Central memory CD8-positive, alpha-beta T cell (primary cell): ENCODE data around the gene TBL1X.

Experiments used
- ATAC-seq: fragments of 150-1000 bp; cut with Tn5 transposase; replicated peaks from 2 replicates; pipeline ENCODE4 v1.10.0; 2022; ENCODE audit warnings: mild to moderate bottlenecking, moderate FRiP score, moderate number of reproducible peaks; ENCODE audit not compliant: poor library complexity, severe bottlenecking; ENCODE audit errors: extremely low read depth
- DNase-seq, 2 donors: peaks; one replicate each; pipeline ENCODE4 v3.0.0; 2021; ENCODE audit warnings: low spot score in 2 of 2
- H3K27ac Mint-ChIP-seq: one replicate; pipeline ENCODE4 v1.8.0; 2022; ENCODE audit warnings: low read depth, mild to moderate bottlenecking, moderate library complexity, mixed read lengths
- H3K27me3 Mint-ChIP-seq: one replicate; pipeline ENCODE4 v1.8.0; 2022; ENCODE audit warnings: mixed read lengths
- H3K36me3 Mint-ChIP-seq: one replicate; pipeline ENCODE4 v1.8.0; 2022; ENCODE audit warnings: mild to moderate bottlenecking, moderate library complexity, mixed read lengths; ENCODE audit not compliant: insufficient read depth
- H3K4me1 Mint-ChIP-seq: one replicate; pipeline ENCODE4 v1.8.0; 2022; ENCODE audit warnings: mixed read lengths
- H3K4me3 Mint-ChIP-seq: one replicate; pipeline ENCODE4 v1.8.0; 2022; ENCODE audit warnings: mild to moderate bottlenecking, moderate library complexity, mixed read lengths
- H3K9me3 Mint-ChIP-seq: one replicate; pipeline ENCODE4 v1.8.0; 2022; ENCODE audit warnings: mixed read lengths

The TBL1X gene

GRCh38 chrX:9642270-9642995 lies 177.6 kb downstream of the TBL1X start:
- Mint-ChIP-seq H3K27ac (peak overlapping the region; percentile 36), H3K9me3 (no peaks in the 10 kb centered on the region), H3K4me3 (no peak overlapping the region), H3K4me1 (peaks cover 15% of the 10 kb centered on the region), H3K36me3 (peaks cover 2% of the 10 kb centered on the region), H3K27me3 (no peaks in the 10 kb centered on the region)
- ATAC-seq (no peak), DNase-seq (no peak)

- peak overlapping the region; percentile 10 for H3K27ac Mint-ChIP-seq
- peaks cover 2% of the 10 kb centered on the region for H3K36me3 Mint-ChIP-seq
- DNase-seq, result no peak
- no peaks in the 10 kb centered on the region for H3K9me3 Mint-ChIP-seq
- H3K4me1 Mint-ChIP-seq, result peaks cover 15% of the 10 kb centered on the region
- no peak overlapping the region for H3K4me3 Mint-ChIP-seq
- no peaks in the 10 kb centered on the region for H3K27me3 Mint-ChIP-seq
- ATAC-seq, result no peak
Observed at GRCh38 chrX:9643807-9644206, 178.9 kb downstream of the TBL1X start.

- peaks cover 15% of the 10 kb centered on the region for H3K4me1 Mint-ChIP-seq
- H3K27me3 Mint-ChIP-seq, result no peaks in the 10 kb centered on the region
- peak; percentile 93 for ATAC-seq
- DNase-seq, result peak; percentile 13 to 42
- peak overlapping the region; percentile 11 for H3K4me3 Mint-ChIP-seq
- peaks cover 2% of the 10 kb centered on the region for H3K36me3 Mint-ChIP-seq
- no peaks in the 10 kb centered on the region for H3K9me3 Mint-ChIP-seq
- peak overlapping the region; percentile 10 for H3K27ac Mint-ChIP-seq
Observed at GRCh38 chrX:9644335-9644734, 179.5 kb downstream of the TBL1X start.

- H3K27ac Mint-ChIP-seq, result no peak overlapping the region
- ATAC-seq, result no peak
- H3K9me3 Mint-ChIP-seq, result no peaks in the 10 kb centered on the region
- no peak for DNase-seq
- H3K4me3 Mint-ChIP-seq, result no peak overlapping the region
- H3K27me3 Mint-ChIP-seq, result no peaks in the 10 kb centered on the region
- H3K36me3 Mint-ChIP-seq, result peaks cover 2% of the 10 kb centered on the region
- H3K4me1 Mint-ChIP-seq, result peaks cover 15% of the 10 kb centered on the region
Observed at GRCh38 chrX:9646471-9647224, 181.8 kb downstream of the TBL1X start.

GRCh38 chrX:9647431-9647830 lies 182.6 kb downstream of the TBL1X start:
- peaks cover 9% of the 10 kb centered on the region for H3K4me1 Mint-ChIP-seq
- no peaks in the 10 kb centered on the region for H3K9me3 Mint-ChIP-seq
- no peak for ATAC-seq
- no peaks in the 10 kb centered on the region for H3K27me3 Mint-ChIP-seq
- peaks cover 2% of the 10 kb centered on the region for H3K36me3 Mint-ChIP-seq
- H3K4me3 Mint-ChIP-seq, result no peak overlapping the region
- DNase-seq, result no peak
- no peak overlapping the region for H3K27ac Mint-ChIP-seq

GRCh38 chrX:9650091-9650490 lies 185.2 kb downstream of the TBL1X start:
- Mint-ChIP-seq H3K36me3 (peaks cover 4% of the 10 kb centered on the region), H3K4me3 (no peak overlapping the region), H3K27me3 (no peaks in the 10 kb centered on the region), H3K9me3 (no peaks in the 10 kb centered on the region), H3K27ac (no peak overlapping the region), H3K4me1 (no peaks in the 10 kb centered on the region)
- ATAC-seq (no peak), DNase-seq (no peak)

- Mint-ChIP-seq H3K4me3 (no peak overlapping the region), H3K27ac (no peak overlapping the region), H3K9me3 (no peaks in the 10 kb centered on the region), H3K36me3 (peaks cover 3% of the 10 kb centered on the region), H3K27me3 (no peaks in the 10 kb centered on the region), H3K4me1 (no peaks in the 10 kb centered on the region)
- no peak for DNase-seq
- ATAC-seq, result no peak
Observed at GRCh38 chrX:9651737-9652136, 186.9 kb downstream of the TBL1X start.

- no peak for ATAC-seq
- Mint-ChIP-seq H3K4me3 (no peak overlapping the region), H3K27me3 (no peaks in the 10 kb centered on the region), H3K27ac (no peak overlapping the region), H3K9me3 (no peaks in the 10 kb centered on the region), H3K36me3 (peaks cover 12% of the 10 kb centered on the region), H3K4me1 (no peaks in the 10 kb centered on the region)
- DNase-seq, result no peak
Observed at GRCh38 chrX:9654929-9655328, 190.1 kb downstream of the TBL1X start.

GRCh38 chrX:9656277-9656676 lies 191.4 kb downstream of the TBL1X start:
- no peak overlapping the region for H3K27ac Mint-ChIP-seq
- H3K27me3 Mint-ChIP-seq, result no peaks in the 10 kb centered on the region
- H3K4me3 Mint-ChIP-seq, result no peak overlapping the region
- no peaks in the 10 kb centered on the region for H3K9me3 Mint-ChIP-seq
- DNase-seq, result no peak
- H3K36me3 Mint-ChIP-seq, result peaks cover 12% of the 10 kb centered on the region
- no peaks in the 10 kb centered on the region for H3K4me1 Mint-ChIP-seq
- no peak for ATAC-seq

GRCh38 chrX:9656871-9657270 lies 192.0 kb downstream of the TBL1X start:
- H3K4me1 Mint-ChIP-seq, result no peaks in the 10 kb centered on the region
- H3K27me3 Mint-ChIP-seq, result no peaks in the 10 kb centered on the region
- ATAC-seq, result no peak
- peaks cover 12% of the 10 kb centered on the region for H3K36me3 Mint-ChIP-seq
- DNase-seq, result no peak
- no peak overlapping the region for H3K4me3 Mint-ChIP-seq
- H3K9me3 Mint-ChIP-seq, result no peaks in the 10 kb centered on the region
- H3K27ac Mint-ChIP-seq, result no peak overlapping the region

GRCh38 chrX:9657590-9658256 lies 192.9 kb downstream of the TBL1X start:
- Mint-ChIP-seq H3K27me3 (no peaks in the 10 kb centered on the region), H3K4me3 (no peak overlapping the region), H3K27ac (no peak overlapping the region), H3K9me3 (no peaks in the 10 kb centered on the region), H3K4me1 (no peaks in the 10 kb centered on the region), H3K36me3 (peaks cover 12% of the 10 kb centered on the region)
- DNase-seq (no peak), ATAC-seq (no peak)

- Mint-ChIP-seq H3K27ac (no peak overlapping the region), H3K9me3 (no peaks in the 10 kb centered on the region), H3K4me3 (no peak overlapping the region), H3K4me1 (no peaks in the 10 kb centered on the region), H3K27me3 (no peaks in the 10 kb centered on the region), H3K36me3 (peaks cover 12% of the 10 kb centered on the region)
- DNase-seq, result no peak
- no peak for ATAC-seq
Observed at GRCh38 chrX:9658409-9658808, 193.6 kb downstream of the TBL1X start.
